Measurements from ENCODE around the gene CRIM1. TPM values are rescaled to one million over a fixed set of nuclear protein-coding genes. Genes with fewer than 3 reads are reported as not detected.

The CRIM1 gene
- total and polyA plus RNA-seq, 2 experiments from 2014 or later, result 10.5 to 36.4 TPM

DNA sequence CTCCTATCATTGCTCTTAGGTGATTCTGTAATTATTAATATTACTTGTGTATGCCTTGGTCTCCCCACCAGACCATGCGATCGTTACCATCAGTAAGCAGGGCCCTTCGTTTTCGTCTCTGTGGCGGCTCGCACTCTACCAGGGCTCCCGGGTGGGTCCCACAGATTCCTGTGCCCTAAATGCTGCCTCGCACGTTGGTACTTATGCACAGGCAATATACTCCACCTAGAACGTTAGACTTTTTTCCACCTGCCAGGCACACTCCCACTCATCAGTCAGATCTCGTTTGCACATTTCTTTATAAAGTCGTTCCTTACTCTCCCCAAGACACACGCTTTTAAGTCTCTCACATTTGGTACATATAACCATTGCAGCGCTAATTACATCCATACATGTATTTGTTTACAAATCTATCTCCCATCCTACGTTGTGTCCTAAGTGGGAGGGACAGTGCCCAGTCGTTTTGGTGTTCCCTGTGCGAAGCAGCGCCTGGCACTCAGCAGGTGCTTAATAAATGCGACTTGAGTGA, 241.5 kb downstream of the CRIM1 start:
- peaks cover 27% of the 10 kb centered on the region for H3K36me3 Mint-ChIP-seq (ENCODE audit: low read depth)
- ATAC-seq, result peak; percentile 2; the same call in 2 of the 3 replicates
- Histone ChIP-seq H3K27me3 (ENCODE audit: insufficient read depth) (peaks cover 8% of the 10 kb centered on the region; the same call in 1 of the 2 replicates), H3K27ac (ENCODE audit: low read depth) (0 out of 2 replicates have a peak overlapping the region, but pooled peaks have one; percentile 1), H3K79me2 (replicated peaks; ENCODE audit: insufficient read depth) (peaks cover 45% of the 10 kb centered on the region), H4K20me1 (replicated peaks; ENCODE audit: insufficient read depth) (peaks cover 26% of the 10 kb centered on the region), H3K4me1 (ENCODE audit: insufficient read depth) (peaks cover 11% of the 10 kb centered on the region; the same call in 1 of the 2 replicates), H2AFZ (no peak overlapping the region), H3K4me2 (peak overlapping the region; percentile 81), H3K4me3 (peak overlapping the region; percentile 61), H3F3A (replicated peaks; ENCODE audit: low read depth) (0 out of 2 replicates have a peak, but pooled peaks cover 9% of the 10 kb centered on the region), H3K9me2 (ENCODE audit: insufficient read depth) (no peaks in the 10 kb centered on the region), H3K36me3 (ENCODE audit: insufficient read depth) (no peaks in the 10 kb centered on the region; the same call in 1 of the 2 replicates)
- TF ChIP-seq, protein P1, sequence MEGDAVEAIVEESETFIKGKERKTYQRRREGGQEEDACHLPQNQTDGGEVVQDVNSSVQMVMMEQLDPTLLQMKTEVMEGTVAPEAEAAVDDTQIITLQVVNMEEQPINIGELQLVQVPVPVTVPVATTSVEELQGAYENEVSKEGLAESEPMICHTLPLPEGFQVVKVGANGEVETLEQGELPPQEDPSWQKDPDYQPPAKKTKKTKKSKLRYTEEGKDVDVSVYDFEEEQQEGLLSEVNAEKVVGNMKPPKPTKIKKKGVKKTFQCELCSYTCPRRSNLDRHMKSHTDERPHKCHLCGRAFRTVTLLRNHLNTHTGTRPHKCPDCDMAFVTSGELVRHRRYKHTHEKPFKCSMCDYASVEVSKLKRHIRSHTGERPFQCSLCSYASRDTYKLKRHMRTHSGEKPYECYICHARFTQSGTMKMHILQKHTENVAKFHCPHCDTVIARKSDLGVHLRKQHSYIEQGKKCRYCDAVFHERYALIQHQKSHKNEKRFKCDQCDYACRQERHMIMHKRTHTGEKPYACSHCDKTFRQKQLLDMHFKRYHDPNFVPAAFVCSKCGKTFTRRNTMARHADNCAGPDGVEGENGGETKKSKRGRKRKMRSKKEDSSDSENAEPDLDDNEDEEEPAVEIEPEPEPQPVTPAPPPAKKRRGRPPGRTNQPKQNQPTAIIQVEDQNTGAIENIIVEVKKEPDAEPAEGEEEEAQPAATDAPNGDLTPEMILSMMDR (conservative IDR thresholded peaks at IDR 0.05; ENCODE audit: low read depth in 2 of 2), result no peak
- TF ChIP-seq POLR2AphosphoS5 (IDR thresholded peaks at IDR 0.05; ENCODE audit: low read depth) (no peak), CREB1 (CRISPR knock-in tag; IDR thresholded peaks at IDR 0.05; ENCODE audit: low read depth) (no peak), JUNB (IDR thresholded peaks at IDR 0.05; ENCODE audit: unreplicated experiment) (no peak)
- peak overlapping the region; percentile 82 for H3K4me3 Mint-ChIP-seq
- H3K27ac Mint-ChIP-seq, result peak overlapping the region; percentile 64; the same call in 1 of the 2 replicates
- no peak for DNase-seq (ENCODE audit: low spot score)
- H3K27me3 Mint-ChIP-seq (ENCODE audit: insufficient read depth, low read depth, poor library complexity), result peaks cover 29% of the 10 kb centered on the region
- no peaks in the 10 kb centered on the region; the same call in 2 of the 3 replicates for H3K9me3 Mint-ChIP-seq
- H3K4me1 Mint-ChIP-seq, result peaks cover 26% of the 10 kb centered on the region

DNA sequence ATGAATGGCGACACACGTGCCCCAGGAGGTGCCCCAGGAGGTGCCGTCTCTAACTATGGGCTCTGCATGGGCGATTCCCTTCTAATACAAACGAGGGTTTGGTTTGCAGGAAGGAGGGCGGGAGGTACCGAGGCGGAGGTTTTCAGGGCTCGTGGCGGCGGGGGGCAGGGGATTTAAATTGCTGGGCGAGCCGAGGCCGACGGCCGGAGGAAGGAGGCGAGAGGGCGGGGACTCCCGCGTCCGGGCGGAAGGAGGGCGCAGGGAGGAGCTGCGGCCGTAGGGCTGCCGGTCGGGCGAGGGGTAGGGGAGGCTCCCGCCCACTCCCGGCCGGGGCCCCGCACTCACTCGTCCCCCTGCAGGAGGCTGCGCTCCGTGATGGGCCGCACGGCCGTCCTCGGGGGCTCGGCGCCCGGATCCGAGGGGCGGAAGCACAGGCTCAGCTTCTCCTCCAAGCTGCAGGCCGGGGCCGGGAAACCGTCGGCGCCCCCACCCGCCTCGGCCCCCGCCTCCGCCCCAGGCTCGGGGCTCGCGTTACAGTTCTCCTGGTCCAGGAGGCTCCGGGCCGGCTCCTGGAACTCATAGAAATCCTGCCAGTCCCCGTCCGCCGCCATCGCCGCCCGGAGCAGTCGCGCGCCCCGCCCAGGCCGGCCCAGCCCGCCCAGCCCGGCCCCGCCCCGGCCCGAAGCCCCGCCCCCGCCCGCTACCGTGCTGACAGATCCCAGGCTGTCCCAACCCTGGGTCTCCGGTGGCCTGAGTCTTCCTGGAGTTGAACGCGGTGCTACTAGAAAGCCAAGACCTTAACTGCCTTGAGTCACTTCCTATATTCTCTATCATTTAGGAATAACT, 242.2 kb downstream of the CRIM1 start, which contains the start of gene FEZ2:
Gene FEZ2 (minus strand): TSS at position 637 of the 846 bp plus-strand sequence. CDS start 26 bp downstream, at position 611.
- Histone ChIP-seq H3K36me3 (ENCODE audit: insufficient read depth) (no peaks in the 10 kb centered on the region; the same call in 1 of the 2 replicates), H3K27ac (ENCODE audit: low read depth) (0 out of 2 replicates have a peak within 1 kb of the TSS, but pooled peaks have one; percentile 1), H3K27me3 (ENCODE audit: insufficient read depth) (peaks cover 8% of the 10 kb centered on the region; the same call in 1 of the 2 replicates), H3F3A (replicated peaks; ENCODE audit: low read depth) (0 out of 2 replicates have a peak, but pooled peaks cover 9% of the 10 kb centered on the region), H2AFZ (no peak within 1 kb of the TSS; the same call in 1 of the 2 replicates), H4K20me1 (replicated peaks; ENCODE audit: insufficient read depth) (peaks cover 23% of the 10 kb centered on the region), H3K79me2 (replicated peaks; ENCODE audit: insufficient read depth) (peaks cover 41% of the 10 kb centered on the region), H3K4me3 (peak within 1 kb of the TSS; percentile 61), H3K9me2 (ENCODE audit: insufficient read depth) (no peaks in the 10 kb centered on the region), H3K4me1 (ENCODE audit: insufficient read depth) (peaks cover 11% of the 10 kb centered on the region; the same call in 1 of the 2 replicates), H3K4me2 (peak within 1 kb of the TSS; percentile 81)
- peaks cover 29% of the 10 kb centered on the region for H3K27me3 Mint-ChIP-seq (ENCODE audit: insufficient read depth, low read depth, poor library complexity)
- H3K27ac Mint-ChIP-seq, result peak within 1 kb of the TSS; percentile 64; the same call in 1 of the 2 replicates
- H3K36me3 Mint-ChIP-seq (ENCODE audit: low read depth), result peaks cover 27% of the 10 kb centered on the region
- H3K4me1 Mint-ChIP-seq, result peaks cover 26% of the 10 kb centered on the region
- no peaks in the 10 kb centered on the region; the same call in 2 of the 3 replicates for H3K9me3 Mint-ChIP-seq
- DNase-seq (ENCODE audit: low spot score) (peak; percentile 97), ATAC-seq (peak; percentile 96)
- H3K4me3 Mint-ChIP-seq, result peak within 1 kb of the TSS; percentile 82
- no peak for TF ChIP-seq NANOG (IDR thresholded peaks at IDR 0.05; ENCODE audit: borderline replicate concordance)
- TF ChIP-seq POLR2AphosphoS5 (IDR thresholded peaks at IDR 0.05; ENCODE audit: low read depth), result no peak; the same call in none of the 2 replicates
- no peak for TF ChIP-seq EZH2 (IDR thresholded peaks at IDR 0.05; ENCODE audit: low read depth, unreplicated experiment)
- no peak for TF ChIP-seq EZH2phosphoT487 (IDR thresholded peaks at IDR 0.05; ENCODE audit: unreplicated experiment)
- TF ChIP-seq, protein P2, sequence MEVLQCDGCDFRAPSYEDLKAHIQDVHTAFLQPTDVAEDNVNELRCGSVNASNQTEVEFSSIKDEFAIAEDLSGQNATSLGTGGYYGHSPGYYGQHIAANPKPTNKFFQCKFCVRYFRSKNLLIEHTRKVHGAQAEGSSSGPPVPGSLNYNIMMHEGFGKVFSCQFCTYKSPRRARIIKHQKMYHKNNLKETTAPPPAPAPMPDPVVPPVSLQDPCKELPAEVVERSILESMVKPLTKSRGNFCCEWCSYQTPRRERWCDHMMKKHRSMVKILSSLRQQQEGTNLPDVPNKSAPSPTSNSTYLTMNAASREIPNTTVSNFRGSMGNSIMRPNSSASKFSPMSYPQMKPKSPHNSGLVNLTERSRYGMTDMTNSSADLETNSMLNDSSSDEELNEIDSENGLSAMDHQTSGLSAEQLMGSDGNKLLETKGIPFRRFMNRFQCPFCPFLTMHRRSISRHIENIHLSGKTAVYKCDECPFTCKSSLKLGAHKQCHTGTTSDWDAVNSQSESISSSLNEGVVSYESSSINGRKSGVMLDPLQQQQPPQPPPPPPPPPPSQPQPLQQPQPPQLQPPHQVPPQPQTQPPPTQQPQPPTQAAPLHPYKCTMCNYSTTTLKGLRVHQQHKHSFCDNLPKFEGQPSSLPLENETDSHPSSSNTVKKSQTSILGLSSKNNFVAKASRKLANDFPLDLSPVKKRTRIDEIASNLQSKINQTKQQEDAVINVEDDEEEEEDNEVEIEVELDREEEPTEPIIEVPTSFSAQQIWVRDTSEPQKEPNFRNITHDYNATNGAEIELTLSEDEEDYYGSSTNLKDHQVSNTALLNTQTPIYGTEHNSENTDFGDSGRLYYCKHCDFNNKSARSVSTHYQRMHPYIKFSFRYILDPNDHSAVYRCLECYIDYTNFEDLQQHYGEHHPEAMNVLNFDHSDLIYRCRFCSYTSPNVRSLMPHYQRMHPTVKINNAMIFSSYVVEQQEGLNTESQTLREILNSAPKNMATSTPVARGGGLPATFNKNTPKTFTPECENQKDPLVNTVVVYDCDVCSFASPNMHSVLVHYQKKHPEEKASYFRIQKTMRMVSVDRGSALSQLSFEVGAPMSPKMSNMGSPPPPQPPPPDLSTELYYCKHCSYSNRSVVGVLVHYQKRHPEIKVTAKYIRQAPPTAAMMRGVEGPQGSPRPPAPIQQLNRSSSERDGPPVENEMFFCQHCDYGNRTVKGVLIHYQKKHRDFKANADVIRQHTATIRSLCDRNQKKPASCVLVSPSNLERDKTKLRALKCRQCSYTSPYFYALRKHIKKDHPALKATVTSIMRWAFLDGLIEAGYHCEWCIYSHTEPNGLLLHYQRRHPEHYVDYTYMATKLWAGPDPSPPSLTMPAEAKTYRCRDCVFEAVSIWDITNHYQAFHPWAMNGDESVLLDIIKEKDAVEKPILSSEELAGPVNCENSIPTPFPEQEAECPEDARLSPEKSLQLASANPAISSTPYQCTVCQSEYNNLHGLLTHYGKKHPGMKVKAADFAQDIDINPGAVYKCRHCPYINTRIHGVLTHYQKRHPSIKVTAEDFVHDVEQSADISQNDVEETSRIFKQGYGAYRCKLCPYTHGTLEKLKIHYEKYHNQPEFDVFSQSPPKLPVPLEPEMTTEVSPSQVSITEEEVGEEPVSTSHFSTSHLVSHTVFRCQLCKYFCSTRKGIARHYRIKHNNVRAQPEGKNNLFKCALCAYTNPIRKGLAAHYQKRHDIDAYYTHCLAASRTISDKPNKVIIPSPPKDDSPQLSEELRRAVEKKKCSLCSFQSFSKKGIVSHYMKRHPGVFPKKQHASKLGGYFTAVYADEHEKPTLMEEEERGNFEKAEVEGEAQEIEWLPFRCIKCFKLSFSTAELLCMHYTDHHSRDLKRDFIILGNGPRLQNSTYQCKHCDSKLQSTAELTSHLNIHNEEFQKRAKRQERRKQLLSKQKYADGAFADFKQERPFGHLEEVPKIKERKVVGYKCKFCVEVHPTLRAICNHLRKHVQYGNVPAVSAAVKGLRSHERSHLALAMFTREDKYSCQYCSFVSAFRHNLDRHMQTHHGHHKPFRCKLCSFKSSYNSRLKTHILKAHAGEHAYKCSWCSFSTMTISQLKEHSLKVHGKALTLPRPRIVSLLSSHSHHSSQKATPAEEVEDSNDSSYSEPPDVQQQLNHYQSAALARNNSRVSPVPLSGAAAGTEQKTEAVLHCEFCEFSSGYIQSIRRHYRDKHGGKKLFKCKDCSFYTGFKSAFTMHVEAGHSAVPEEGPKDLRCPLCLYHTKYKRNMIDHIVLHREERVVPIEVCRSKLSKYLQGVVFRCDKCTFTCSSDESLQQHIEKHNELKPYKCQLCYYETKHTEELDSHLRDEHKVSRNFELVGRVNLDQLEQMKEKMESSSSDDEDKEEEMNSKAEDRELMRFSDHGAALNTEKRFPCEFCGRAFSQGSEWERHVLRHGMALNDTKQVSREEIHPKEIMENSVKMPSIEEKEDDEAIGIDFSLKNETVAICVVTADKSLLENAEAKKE (CRISPR knock-in tag; IDR thresholded peaks at IDR 0.05), result no peak
- TF ChIP-seq JUNB (IDR thresholded peaks at IDR 0.05; ENCODE audit: unreplicated experiment), result no peak
- no peak for TF ChIP-seq ZNF331 (CRISPR knock-in tag; IDR thresholded peaks at IDR 0.05; ENCODE audit: low read depth)
